Gastroesophageal sphincter (tissue), 3 donors: ENCODE results near the gene PARD3B.

Experiments
- POLR2A ChIP-seq, 2 donors: fragments of 450-650 bp; IDR thresholded peaks; one replicate each; pipeline ENCODE4 v1.6.1; 2017; ENCODE audit warnings: antibody characterized with exemption in 2 of 2, mild to moderate bottlenecking in 2 of 2, moderate library complexity in 1 of 2
- POLR2AphosphoS5 ChIP-seq: sonication (generic); formaldehyde crosslinking; IDR thresholded peaks from one replicate; pipeline ENCODE4 v1.6.1; 2017; ENCODE audit warnings: antibody characterized with exemption
- TF ChIP-seq, protein P1 (sequence below), 4 experiments: fragments of 200-600 bp in 2 of 4; fragments of 450-650 bp in 2 of 4; sonication (generic) in 1 of 4; IDR thresholded peaks; one replicate each; pipeline ENCODE4 v1.5.1; 2017 to 2019; ENCODE audit warnings: antibody characterized with exemption in 4 of 4, mild to moderate bottlenecking in 2 of 4, moderate library complexity in 2 of 4

DNA sequence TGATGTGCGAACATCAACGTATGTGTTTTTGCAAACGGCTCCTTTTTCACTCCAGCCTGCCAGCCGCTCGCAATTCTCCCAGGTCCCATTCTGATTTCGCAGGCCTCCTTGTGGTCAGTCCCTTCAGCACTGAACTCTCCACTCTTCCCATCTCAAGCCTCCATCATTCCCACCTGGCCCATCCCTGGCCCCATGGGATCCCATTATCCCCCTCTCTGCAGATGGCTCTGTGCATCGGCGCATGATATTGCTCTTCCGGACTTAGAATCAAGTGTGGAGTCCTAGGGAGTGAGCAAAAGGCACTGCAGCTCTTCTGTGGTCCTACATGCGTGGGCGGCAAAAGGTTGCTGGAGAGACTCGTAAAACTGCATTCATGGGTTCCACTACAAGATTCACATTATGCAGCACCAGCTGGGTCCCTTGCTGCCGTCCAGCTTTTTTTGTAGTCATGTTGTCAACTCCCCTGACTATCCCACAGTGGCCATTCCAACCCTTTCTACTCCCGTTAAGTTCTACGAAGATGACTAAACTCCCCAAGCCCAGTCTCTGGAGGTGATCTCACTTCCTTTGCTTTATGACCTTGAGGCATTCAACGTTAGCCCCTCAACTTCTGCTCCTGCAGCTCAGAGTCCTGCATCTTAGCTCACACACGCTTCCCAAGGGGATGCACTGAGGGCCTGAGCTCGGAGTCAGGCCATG lies 1011.7 kb downstream of the PARD3B start:
- TF ChIP-seq POLR2A (IDR thresholded peaks at IDR 0.05) (no peak), POLR2AphosphoS5 (no peak)
- TF ChIP-seq, protein P1, sequence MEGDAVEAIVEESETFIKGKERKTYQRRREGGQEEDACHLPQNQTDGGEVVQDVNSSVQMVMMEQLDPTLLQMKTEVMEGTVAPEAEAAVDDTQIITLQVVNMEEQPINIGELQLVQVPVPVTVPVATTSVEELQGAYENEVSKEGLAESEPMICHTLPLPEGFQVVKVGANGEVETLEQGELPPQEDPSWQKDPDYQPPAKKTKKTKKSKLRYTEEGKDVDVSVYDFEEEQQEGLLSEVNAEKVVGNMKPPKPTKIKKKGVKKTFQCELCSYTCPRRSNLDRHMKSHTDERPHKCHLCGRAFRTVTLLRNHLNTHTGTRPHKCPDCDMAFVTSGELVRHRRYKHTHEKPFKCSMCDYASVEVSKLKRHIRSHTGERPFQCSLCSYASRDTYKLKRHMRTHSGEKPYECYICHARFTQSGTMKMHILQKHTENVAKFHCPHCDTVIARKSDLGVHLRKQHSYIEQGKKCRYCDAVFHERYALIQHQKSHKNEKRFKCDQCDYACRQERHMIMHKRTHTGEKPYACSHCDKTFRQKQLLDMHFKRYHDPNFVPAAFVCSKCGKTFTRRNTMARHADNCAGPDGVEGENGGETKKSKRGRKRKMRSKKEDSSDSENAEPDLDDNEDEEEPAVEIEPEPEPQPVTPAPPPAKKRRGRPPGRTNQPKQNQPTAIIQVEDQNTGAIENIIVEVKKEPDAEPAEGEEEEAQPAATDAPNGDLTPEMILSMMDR (IDR thresholded peaks at IDR 0.05), result no peak
